ENCODE measurements around the gene BCKDHB.
"Not testable (repeated sequence)": the region's sequence is repeated elsewhere in the genome, so short reads cannot be mapped to it uniquely, and the experiment has no call there.

Gene BCKDHB

DNA sequence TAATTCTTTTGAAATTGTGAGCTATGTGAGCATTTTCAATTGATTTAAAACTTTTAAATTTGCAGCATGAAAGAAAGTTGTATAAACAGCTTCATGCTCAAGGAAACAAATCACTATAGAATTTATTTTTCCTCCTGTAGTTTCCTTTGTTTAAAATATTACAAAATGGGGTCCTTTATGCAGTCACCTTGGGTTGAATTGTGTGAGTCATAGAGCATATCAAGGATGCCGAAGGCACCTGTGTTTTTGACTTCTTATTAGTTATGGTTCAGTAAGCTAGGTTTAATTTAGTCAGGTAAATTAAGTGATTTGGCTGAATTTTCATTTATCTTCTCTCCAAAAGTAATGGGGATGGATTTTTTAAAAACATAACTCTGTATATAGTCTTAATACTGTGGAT, 96.8 kb downstream of the BCKDHB start:
- no peak overlapping the region for H3K4me3 ChIP-seq (ENCODE audit: low read depth, low read length)
- TF ChIP-seq, protein P1, sequence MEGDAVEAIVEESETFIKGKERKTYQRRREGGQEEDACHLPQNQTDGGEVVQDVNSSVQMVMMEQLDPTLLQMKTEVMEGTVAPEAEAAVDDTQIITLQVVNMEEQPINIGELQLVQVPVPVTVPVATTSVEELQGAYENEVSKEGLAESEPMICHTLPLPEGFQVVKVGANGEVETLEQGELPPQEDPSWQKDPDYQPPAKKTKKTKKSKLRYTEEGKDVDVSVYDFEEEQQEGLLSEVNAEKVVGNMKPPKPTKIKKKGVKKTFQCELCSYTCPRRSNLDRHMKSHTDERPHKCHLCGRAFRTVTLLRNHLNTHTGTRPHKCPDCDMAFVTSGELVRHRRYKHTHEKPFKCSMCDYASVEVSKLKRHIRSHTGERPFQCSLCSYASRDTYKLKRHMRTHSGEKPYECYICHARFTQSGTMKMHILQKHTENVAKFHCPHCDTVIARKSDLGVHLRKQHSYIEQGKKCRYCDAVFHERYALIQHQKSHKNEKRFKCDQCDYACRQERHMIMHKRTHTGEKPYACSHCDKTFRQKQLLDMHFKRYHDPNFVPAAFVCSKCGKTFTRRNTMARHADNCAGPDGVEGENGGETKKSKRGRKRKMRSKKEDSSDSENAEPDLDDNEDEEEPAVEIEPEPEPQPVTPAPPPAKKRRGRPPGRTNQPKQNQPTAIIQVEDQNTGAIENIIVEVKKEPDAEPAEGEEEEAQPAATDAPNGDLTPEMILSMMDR (IDR thresholded peaks at IDR 0.05; ENCODE audit: borderline replicate concordance, insufficient read depth, low read depth, low read length): no peak

- TF ChIP-seq, protein P1 (IDR thresholded peaks at IDR 0.05; ENCODE audit: borderline replicate concordance, insufficient read depth, low read depth, low read length): no peak
- no peak overlapping the region for H3K4me3 ChIP-seq (ENCODE audit: low read depth, low read length)
These were observed 98.9 kb downstream of the BCKDHB start for GRCh38 chr6:80205404-80205803.

GRCh38 chr6:80206758-80207157, 100.3 kb downstream of the BCKDHB start:
- no peak overlapping the region for H3K4me3 ChIP-seq (ENCODE audit: low read depth, low read length)
- TF ChIP-seq, protein P1 (IDR thresholded peaks at IDR 0.05; ENCODE audit: borderline replicate concordance, insufficient read depth, low read depth, low read length): no peak

DNA sequence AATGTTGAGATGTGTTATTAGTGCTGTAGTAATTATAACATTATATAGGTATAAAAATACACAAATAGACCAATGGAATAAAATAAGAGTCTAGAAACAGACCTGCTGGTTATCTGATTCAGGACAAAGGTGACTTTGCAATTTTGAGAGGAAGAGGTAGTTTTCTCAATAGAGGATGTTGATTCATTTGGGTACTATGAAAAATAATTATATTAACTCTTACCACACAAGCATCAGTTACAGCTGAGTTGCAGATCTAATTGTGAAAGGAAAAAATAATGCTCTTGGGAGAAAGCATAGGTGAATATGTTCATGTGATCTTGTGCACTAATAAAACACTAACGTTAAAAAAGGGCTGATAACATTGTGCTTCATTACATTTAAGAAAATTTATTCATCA, 103.0 kb downstream of the BCKDHB start:
- TF ChIP-seq, protein P1 (IDR thresholded peaks at IDR 0.05; ENCODE audit: borderline replicate concordance, insufficient read depth, low read depth, low read length): no peak
- no peak overlapping the region for H3K4me3 ChIP-seq (ENCODE audit: low read depth, low read length)

GRCh38 chr6:80210618-80211017, 104.1 kb downstream of the BCKDHB start:
- TF ChIP-seq, protein P1 (IDR thresholded peaks at IDR 0.05; ENCODE audit: borderline replicate concordance, insufficient read depth, low read depth, low read length): no peak
- H3K4me3 ChIP-seq (ENCODE audit: low read depth, low read length): no peak overlapping the region

GRCh38 chr6:80211286-80211685, 104.8 kb downstream of the BCKDHB start:
- TF ChIP-seq, protein P1 (IDR thresholded peaks at IDR 0.05; ENCODE audit: borderline replicate concordance, insufficient read depth, low read depth, low read length): no peak
- H3K4me3 ChIP-seq (ENCODE audit: low read depth, low read length): no peak overlapping the region

- H3K4me3 ChIP-seq (ENCODE audit: low read depth, low read length): not testable (repeated sequence)
These were observed 105.4 kb downstream of the BCKDHB start for GRCh38 chr6:80211890-80212289.

- TF ChIP-seq, protein P1 (IDR thresholded peaks at IDR 0.05; ENCODE audit: borderline replicate concordance, insufficient read depth, low read depth, low read length): peak; percentile 61
- H3K4me3 ChIP-seq (ENCODE audit: low read depth, low read length): no peak overlapping the region
These were observed 108.1 kb downstream of the BCKDHB start for GRCh38 chr6:80214436-80215022.

Measured in GM12875 (cell line).